ENCODE results near the gene CLPX.
"Not testable (repeated sequence)": the region's sequence is repeated elsewhere in the genome, so short reads cannot be mapped to it uniquely, and the experiment has no call there.

CLPX gene

GRCh38 chr15:65184868-65185717 lies at the start of gene CLPX:
Gene CLPX, minus strand, starts transcription at chr15:65185342. Its CDS starts 189 bp downstream, at chr15:65185153.
- DNase-seq: peak; percentile 93

GRCh38 chr15:65233696-65234095 lies 48.6 kb upstream of the CLPX start:
- DNase-seq: no peak

GRCh38 chr15:65232520-65232919 lies 47.4 kb upstream of the CLPX start:
- DNase-seq: no peak

- DNase-seq: no peak
Measured at GRCh38 chr15:65231306-65231705, 46.2 kb upstream of the CLPX start.

- not testable (repeated sequence) for DNase-seq
Measured at GRCh38 chr15:65226901-65227300, 41.8 kb upstream of the CLPX start.

GRCh38 chr15:65226221-65226620 lies 41.1 kb upstream of the CLPX start:
- DNase-seq: no peak

GRCh38 chr15:65223996-65224395 lies 38.9 kb upstream of the CLPX start:
- DNase-seq: no peak

GRCh38 chr15:65222891-65223290 lies 37.7 kb upstream of the CLPX start:
- no peak for DNase-seq

- no peak for DNase-seq
Measured at GRCh38 chr15:65221697-65222096, 36.6 kb upstream of the CLPX start.

- DNase-seq: no peak
Measured at GRCh38 chr15:65219137-65219536, 34.0 kb upstream of the CLPX start.

- no peak for DNase-seq
Measured at GRCh38 chr15:65217526-65218482, 32.7 kb upstream of the CLPX start.

GRCh38 chr15:65215496-65215895 lies 30.4 kb upstream of the CLPX start:
- no peak for DNase-seq

- no peak for DNase-seq
Measured at GRCh38 chr15:65214010-65214409, 28.9 kb upstream of the CLPX start.

GRCh38 chr15:65213241-65213640 lies 28.1 kb upstream of the CLPX start:
- no peak for DNase-seq

GRCh38 chr15:65212097-65212496 lies 27.0 kb upstream of the CLPX start:
- no peak for DNase-seq

GRCh38 chr15:65211482-65211982 lies 26.4 kb upstream of the CLPX start:
- DNase-seq: peak; percentile 86

- peak; percentile 58 for DNase-seq
Measured at GRCh38 chr15:65210770-65211481, 25.8 kb upstream of the CLPX start, which contains the start of gene CILP. Gene CILP, minus strand, starts transcription at chr15:65211473. Its CDS starts 1,718 bp downstream, at chr15:65209755.

GRCh38 chr15:65209701-65210643 lies 24.8 kb upstream of the CLPX start:
- DNase-seq: peak; percentile 74

- no peak for DNase-seq
Measured at GRCh38 chr15:65208647-65209046, 23.5 kb upstream of the CLPX start.

GRCh38 chr15:65207280-65207840 lies 22.2 kb upstream of the CLPX start:
- no peak for DNase-seq

GRCh38 chr15:65206750-65207149 lies 21.6 kb upstream of the CLPX start:
- DNase-seq: no peak

Measured in femur (tissue), 1 donor.